ENCODE data around the gene SMIM5.

The SMIM5 gene

GRCh38 chr17:75643643-75644017 lies 10.4 kb downstream of the SMIM5 start:
- H3K27ac ChIP-seq = no peak overlapping the region
- TF ChIP-seq ZFX (IDR thresholded peaks at IDR 0.05; ENCODE audit: borderline replicate concordance) (no peak), CTCF (IDR thresholded peaks at IDR 0.05) (no peak)

- no peak for TF ChIP-seq ZFX (IDR thresholded peaks at IDR 0.05; ENCODE audit: borderline replicate concordance)
- H3K27ac ChIP-seq = no peak overlapping the region
Measured at GRCh38 chr17:75645501-75645888, 12.3 kb downstream of the SMIM5 start.

GRCh38 chr17:75645889-75646637 lies 12.8 kb downstream of the SMIM5 start:
- TF ChIP-seq CTCF (IDR thresholded peaks at IDR 0.05) (no peak), ZFX (IDR thresholded peaks at IDR 0.05; ENCODE audit: borderline replicate concordance) (no peak)
- H3K27ac ChIP-seq = no peak overlapping the region

GRCh38 chr17:75646638-75646992 lies 13.4 kb downstream of the SMIM5 start:
- TF ChIP-seq ZFX (IDR thresholded peaks at IDR 0.05; ENCODE audit: borderline replicate concordance) = no peak
- TF ChIP-seq CTCF (IDR thresholded peaks at IDR 0.05) = no peak
- no peak overlapping the region for H3K27ac ChIP-seq

- TF ChIP-seq ZFX (IDR thresholded peaks at IDR 0.05; ENCODE audit: borderline replicate concordance) (no peak), CTCF (IDR thresholded peaks at IDR 0.05) (no peak)
- no peak overlapping the region for H3K27ac ChIP-seq
Measured at GRCh38 chr17:75647061-75647460, 13.8 kb downstream of the SMIM5 start.

GRCh38 chr17:75647921-75648320 lies 14.7 kb downstream of the SMIM5 start:
- no peak for TF ChIP-seq ZFX (IDR thresholded peaks at IDR 0.05; ENCODE audit: borderline replicate concordance)
- TF ChIP-seq CTCF (IDR thresholded peaks at IDR 0.05) = no peak
- no peak overlapping the region for H3K27ac ChIP-seq

GRCh38 chr17:75649687-75650086 lies 16.5 kb downstream of the SMIM5 start:
- TF ChIP-seq ZFX (IDR thresholded peaks at IDR 0.05; ENCODE audit: borderline replicate concordance) = no peak
- no peak for TF ChIP-seq CTCF (IDR thresholded peaks at IDR 0.05)
- no peak overlapping the region for H3K27ac ChIP-seq

GRCh38 chr17:75650874-75651273 lies 17.6 kb downstream of the SMIM5 start:
- TF ChIP-seq ZFX (IDR thresholded peaks at IDR 0.05; ENCODE audit: borderline replicate concordance) (no peak), CTCF (IDR thresholded peaks at IDR 0.05) (no peak)
- H3K27ac ChIP-seq = no peak overlapping the region

All from 22Rv1 (cell line).